Smooth muscle cell (in vitro differentiated cells): ENCODE results near the gene ZNF516. TPM values are rescaled to one million over a fixed set of nuclear protein-coding genes. Genes with fewer than 3 reads are reported as not detected.

Experiments
- DNase-seq: peaks from one replicate; lab custom pipeline; 2025; ENCODE audit not compliant: unreplicated experiment; lab: John Stamatoyannopoulos, UW
- H2AFZ ChIP-seq: fragments of 200-600 bp; sonication (generic); 2 replicates; pipeline ENCODE4 v1.6.0; 2016; ENCODE audit warnings: antibody characterized with exemption, low read depth, mild to moderate bottlenecking
- H3F3A ChIP-seq: fragments of 200-600 bp; sonication (generic); 2 replicates; pipeline ENCODE4 v1.6.0; 2017; ENCODE audit warnings: antibody characterized with exemption, low read depth
- H3K27ac ChIP-seq: fragments of 200-600 bp; sonication (generic); 2 replicates; pipeline ENCODE4 v1.5.1; 2016; ENCODE audit warnings: low read depth, mild to moderate bottlenecking
- H3K27me3 ChIP-seq: fragments of 200-600 bp; sonication (generic); 2 replicates; pipeline ENCODE4 v1.6.1; 2016; ENCODE audit warnings: low read depth, mild to moderate bottlenecking
- H3K36me3 ChIP-seq: fragments of 200-600 bp; sonication (generic); 2 replicates; pipeline ENCODE4 v1.5.1; 2016; ENCODE audit warnings: low read depth
- H3K4me1 ChIP-seq: fragments of 200-600 bp; sonication (generic); 2 replicates; pipeline ENCODE4 v1.5.1; 2016; ENCODE audit warnings: low read depth
- H3K4me2 ChIP-seq: fragments of 200-600 bp; sonication (generic); 2 replicates; pipeline ENCODE4 v1.6.0; 2016; ENCODE audit warnings: mild to moderate bottlenecking
- H3K4me3 ChIP-seq: fragments of 200-600 bp; sonication (generic); 2 replicates; pipeline ENCODE4 v1.5.1; 2016; ENCODE audit warnings: mild to moderate bottlenecking
- H3K79me2 ChIP-seq: fragments of 200-600 bp; sonication (generic); 2 replicates; pipeline ENCODE4 v1.6.0; 2016; ENCODE audit warnings: low read depth, mild to moderate bottlenecking
- H3K9ac ChIP-seq: fragments of 200-600 bp; sonication (generic); 2 replicates; pipeline ENCODE4 v1.6.0; 2016; ENCODE audit warnings: low read depth
- H3K9me3 ChIP-seq: fragments of 200-600 bp; sonication (generic); replicated peaks from 2 replicates; pipeline ENCODE4 v1.5.1; 2016; ENCODE audit warnings: low read depth
- H4K20me1 ChIP-seq: fragments of 200-600 bp; sonication (generic); 2 replicates; pipeline ENCODE4 v1.6.0; 2016; ENCODE audit warnings: low read depth
- CTCF ChIP-seq: fragments of 200-600 bp; sonication (generic); IDR thresholded peaks from 2 replicates; pipeline ENCODE4 v1.5.1; 2017; ENCODE audit warnings: borderline replicate concordance, mild to moderate bottlenecking, antibody characterized with exemption; ENCODE audit not compliant: insufficient read depth, poor library complexity, severe bottlenecking
- WGBS: methylation state at CpG from one replicate; pipeline ENCODE4 v1.1.7; 2016; ENCODE audit warnings: low lambda C conversion rate; 5-methylcytosine and 5-hydroxymethylcytosine counted together
- polyA plus RNA-seq: library from polyadenylated mRNA; unstranded; fragments of >200 nt; fragmentation: Nextera tagmentation; extraction: Ambion mirVana; gene quantifications from 2 replicates; pipeline ENCODE4 v1.2.1, GENCODE V29; 2016
- total RNA-seq: library from RNA; depleted of rRNA; stranded (reverse); fragments of >200 nt; gene quantifications from 2 replicates; pipeline ENCODE4 v1.2.3, GENCODE V29; 2014

Gene ZNF516
- total and polyA plus RNA-seq, 2 experiments from 2014 or later = 15.6 to 24.2 TPM

- peaks cover 78% of the 10 kb centered on the region for H3K4me1 ChIP-seq
- peaks cover 73% of the 10 kb centered on the region for H3K79me2 ChIP-seq
- H3K9me3 ChIP-seq = no peaks in the 10 kb centered on the region
- 14% methylated on average over 7 of the region's 7 CpGs for WGBS
- H3K4me3 ChIP-seq = peak overlapping the region; percentile 10
- no peaks in the 10 kb centered on the region for H3K27me3 ChIP-seq
- no peaks in the 10 kb centered on the region for H3K36me3 ChIP-seq
- peaks cover 57% of the 10 kb centered on the region for H3F3A ChIP-seq
- peak overlapping the region; percentile 71 for H3K9ac ChIP-seq
- no peak for DNase-seq
- no peak for TF ChIP-seq CTCF
- H4K20me1 ChIP-seq = peaks cover 97% of the 10 kb centered on the region
- H2AFZ ChIP-seq = no peak overlapping the region
- H3K27ac ChIP-seq = peak overlapping the region; percentile 81
- H3K4me2 ChIP-seq = peak overlapping the region; percentile 91
Observed at GRCh38 chr18:76453057-76453561, 41.9 kb downstream of the ZNF516 start.

- peak overlapping the region; percentile 91 for H3K4me2 ChIP-seq
- no peak for TF ChIP-seq CTCF
- DNase-seq = no peak
- H3K79me2 ChIP-seq = peaks cover 73% of the 10 kb centered on the region
- no peaks in the 10 kb centered on the region for H3K27me3 ChIP-seq
- H3K9me3 ChIP-seq = no peaks in the 10 kb centered on the region
- H3K9ac ChIP-seq = peak overlapping the region; percentile 71
- H3K4me3 ChIP-seq = peak overlapping the region; percentile 59
- peaks cover 79% of the 10 kb centered on the region for H3K4me1 ChIP-seq
- H2AFZ ChIP-seq = no peak overlapping the region
- H3K36me3 ChIP-seq = no peaks in the 10 kb centered on the region
- peaks cover 97% of the 10 kb centered on the region for H4K20me1 ChIP-seq
- H3K27ac ChIP-seq = peak overlapping the region; percentile 81
- 10% methylated on average over 8 of the region's 8 CpGs for WGBS
- H3F3A ChIP-seq = peaks cover 54% of the 10 kb centered on the region
Observed at GRCh38 chr18:76452357-76452756, 42.7 kb downstream of the ZNF516 start.

GRCh38 chr18:76451396-76452331 lies 43.4 kb downstream of the ZNF516 start:
- no peak for DNase-seq
- Histone ChIP-seq H3K4me2 (peak overlapping the region; percentile 91), H3K4me3 (peak overlapping the region; percentile 59), H4K20me1 (peaks cover 97% of the 10 kb centered on the region), H2AFZ (no peak overlapping the region), H3K9me3 (no peaks in the 10 kb centered on the region), H3K27me3 (no peaks in the 10 kb centered on the region), H3K27ac (peak overlapping the region; percentile 81), H3F3A (peaks cover 49% of the 10 kb centered on the region), H3K4me1 (peaks cover 79% of the 10 kb centered on the region), H3K9ac (peak overlapping the region; percentile 71), H3K79me2 (peaks cover 74% of the 10 kb centered on the region), H3K36me3 (no peaks in the 10 kb centered on the region)
- TF ChIP-seq CTCF = no peak
- WGBS = 22% methylated on average over 27 of the region's 28 CpGs
